ENCODE measurements around the gene CACNA1I.

- TF ChIP-seq, protein P1, sequence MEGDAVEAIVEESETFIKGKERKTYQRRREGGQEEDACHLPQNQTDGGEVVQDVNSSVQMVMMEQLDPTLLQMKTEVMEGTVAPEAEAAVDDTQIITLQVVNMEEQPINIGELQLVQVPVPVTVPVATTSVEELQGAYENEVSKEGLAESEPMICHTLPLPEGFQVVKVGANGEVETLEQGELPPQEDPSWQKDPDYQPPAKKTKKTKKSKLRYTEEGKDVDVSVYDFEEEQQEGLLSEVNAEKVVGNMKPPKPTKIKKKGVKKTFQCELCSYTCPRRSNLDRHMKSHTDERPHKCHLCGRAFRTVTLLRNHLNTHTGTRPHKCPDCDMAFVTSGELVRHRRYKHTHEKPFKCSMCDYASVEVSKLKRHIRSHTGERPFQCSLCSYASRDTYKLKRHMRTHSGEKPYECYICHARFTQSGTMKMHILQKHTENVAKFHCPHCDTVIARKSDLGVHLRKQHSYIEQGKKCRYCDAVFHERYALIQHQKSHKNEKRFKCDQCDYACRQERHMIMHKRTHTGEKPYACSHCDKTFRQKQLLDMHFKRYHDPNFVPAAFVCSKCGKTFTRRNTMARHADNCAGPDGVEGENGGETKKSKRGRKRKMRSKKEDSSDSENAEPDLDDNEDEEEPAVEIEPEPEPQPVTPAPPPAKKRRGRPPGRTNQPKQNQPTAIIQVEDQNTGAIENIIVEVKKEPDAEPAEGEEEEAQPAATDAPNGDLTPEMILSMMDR (IDR thresholded peaks at IDR 0.05), result no peak
- TF ChIP-seq, protein P2, sequence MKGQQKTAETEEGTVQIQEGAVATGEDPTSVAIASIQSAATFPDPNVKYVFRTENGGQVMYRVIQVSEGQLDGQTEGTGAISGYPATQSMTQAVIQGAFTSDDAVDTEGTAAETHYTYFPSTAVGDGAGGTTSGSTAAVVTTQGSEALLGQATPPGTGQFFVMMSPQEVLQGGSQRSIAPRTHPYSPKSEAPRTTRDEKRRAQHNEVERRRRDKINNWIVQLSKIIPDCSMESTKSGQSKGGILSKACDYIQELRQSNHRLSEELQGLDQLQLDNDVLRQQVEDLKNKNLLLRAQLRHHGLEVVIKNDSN (IDR thresholded peaks at IDR 0.05; ENCODE audit: borderline replicate concordance, low read depth), result no peak
- TF ChIP-seq EZH2phosphoT487 (IDR thresholded peaks at IDR 0.05; ENCODE audit: borderline replicate concordance, low read depth), result no peak
Measured at GRCh38 chr22:39697790-39698430, 127.4 kb downstream of the CACNA1I start.

Measured in SK-N-SH (cell line).